ENCODE measurements around the gene CHFR. TPM values are rescaled to one million over a fixed set of nuclear protein-coding genes. Genes with fewer than 3 reads are reported as not detected.
A peak's percentile ranks its signal among the peaks of the same experiment; 100 is the strongest.
"Not testable (repeated sequence)": the region's sequence is repeated elsewhere in the genome, so short reads cannot be mapped to it uniquely, and the experiment has no call there.

CHFR gene
- total RNA-seq, 1 donor from 2014 or later = 36.8 TPM

DNA sequence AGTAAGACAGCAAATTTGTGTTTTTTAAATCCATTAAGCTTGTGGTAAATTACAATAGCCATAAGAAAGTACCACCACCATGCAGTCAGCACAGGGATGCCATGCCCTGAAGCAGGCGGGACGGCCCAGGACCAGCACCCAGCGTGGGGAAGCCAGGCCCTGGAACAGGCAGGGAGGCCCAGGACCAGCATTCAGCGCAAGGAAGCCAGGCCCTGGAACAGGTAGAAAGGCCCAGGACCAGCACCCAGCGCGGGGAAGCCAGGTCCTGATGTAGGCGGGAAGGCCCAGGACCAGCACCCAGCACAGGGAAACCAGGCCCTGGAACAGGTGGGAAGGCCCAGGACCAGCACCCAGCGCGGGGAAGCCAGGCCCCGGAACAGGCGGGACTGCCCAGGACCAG, 13.2 kb downstream of the CHFR start:
- DNase-seq (ENCODE audit: low read depth) = no peak

DNA sequence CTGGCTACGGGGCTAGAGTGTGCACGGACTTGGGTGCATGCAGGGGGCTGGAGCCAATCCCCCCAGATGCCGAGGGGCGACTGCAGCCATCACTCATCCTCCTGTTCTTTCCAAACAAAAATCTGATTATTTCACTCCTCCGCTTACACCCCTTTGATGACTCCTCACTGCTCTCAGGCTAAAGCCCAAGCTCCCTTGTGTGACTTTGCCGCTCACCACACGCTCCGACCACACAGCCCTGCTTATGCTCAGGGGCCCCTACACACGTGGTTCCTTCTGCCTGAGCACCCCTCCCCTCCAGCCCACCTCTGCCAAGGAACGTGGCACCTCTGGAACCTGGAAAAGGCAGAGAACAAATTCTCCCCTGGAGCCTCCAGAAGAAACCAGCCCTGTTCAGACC, 13.7 kb downstream of the CHFR start:
- no peak for DNase-seq (ENCODE audit: low read depth)

- no peak for DNase-seq (ENCODE audit: low read depth)
Measured at GRCh38 chr12:132872975-132873421, 14.4 kb downstream of the CHFR start.

DNA sequence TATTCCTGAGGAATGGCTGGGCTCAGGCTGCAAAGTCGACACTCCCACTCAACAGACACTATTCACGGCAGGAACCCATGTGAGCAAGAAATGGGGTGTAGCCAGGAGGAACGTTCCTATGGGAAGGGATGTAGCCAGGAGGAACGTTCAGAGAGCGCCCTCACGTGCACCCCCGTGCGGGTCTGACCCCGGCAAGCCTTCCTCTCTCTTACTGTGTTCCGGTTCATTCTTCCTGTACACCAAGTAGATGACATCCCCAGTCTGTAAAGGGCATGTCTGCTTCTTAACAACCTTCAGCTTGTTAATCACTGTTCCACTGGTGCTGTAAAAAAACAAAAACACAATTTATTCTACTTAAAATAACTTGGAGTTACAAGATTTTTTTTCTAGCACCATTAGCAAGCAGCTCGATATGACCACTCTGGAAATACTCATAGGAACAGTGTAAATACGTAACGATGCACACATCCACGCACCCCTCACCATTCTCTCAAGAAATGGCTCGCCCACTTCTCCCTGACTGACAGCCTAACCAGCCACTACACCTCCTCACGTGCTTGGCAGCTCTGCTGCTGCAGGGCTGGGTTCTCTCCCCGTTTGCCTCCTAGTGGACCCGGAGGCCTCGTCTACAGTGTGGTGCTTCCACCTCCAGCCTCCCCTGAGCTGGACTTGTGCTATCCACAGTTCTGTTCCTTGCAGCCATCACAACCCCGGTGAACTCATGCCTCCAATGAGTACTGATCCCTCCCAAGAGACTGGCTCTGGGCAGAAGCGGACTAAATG, 15.1 kb downstream of the CHFR start:
- DNase-seq (ENCODE audit: low read depth) = no peak

DNA sequence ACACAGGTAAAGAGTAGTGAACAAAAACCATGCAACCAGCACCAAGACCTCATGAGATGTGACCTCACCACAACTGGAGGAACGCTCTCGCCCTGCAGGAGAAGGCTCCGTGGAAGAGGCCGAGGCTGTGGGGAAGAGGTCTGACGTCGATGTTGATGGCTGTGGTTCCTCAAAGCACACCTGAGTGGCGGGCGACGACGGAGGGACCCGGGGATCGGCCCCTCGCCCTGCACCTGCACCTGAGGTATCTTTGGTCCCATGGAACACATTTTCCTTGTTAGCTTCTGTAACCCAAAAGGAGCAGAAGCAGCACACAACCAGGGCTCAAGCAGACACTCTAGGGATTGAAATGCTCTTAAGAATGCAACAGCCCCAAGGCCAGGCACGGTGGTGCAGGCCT, 17.9 kb downstream of the CHFR start:
- DNase-seq (ENCODE audit: low read depth) = no peak

GRCh38 chr12:132866251-132866828, 21.1 kb downstream of the CHFR start:
- peak; percentile 66 for DNase-seq (ENCODE audit: low read depth)

DNA sequence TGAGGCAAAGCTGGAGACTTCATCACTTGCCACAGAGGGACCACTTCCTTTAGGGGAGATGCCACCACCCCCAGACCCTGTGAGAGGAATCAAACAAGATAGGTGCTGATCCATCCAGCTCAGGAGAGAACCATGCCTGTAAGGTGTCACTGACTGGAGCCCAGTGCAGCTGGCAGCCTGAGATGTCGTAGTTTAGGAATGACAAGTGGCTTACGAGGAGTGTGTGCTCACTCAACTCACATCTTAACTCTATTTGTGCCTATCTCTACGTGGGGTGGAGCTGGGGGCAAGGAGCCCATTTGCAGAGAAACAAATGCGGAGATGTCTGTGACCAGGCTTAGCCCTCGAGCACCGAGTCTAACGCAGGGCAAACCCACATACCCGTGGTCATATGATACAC, 25.8 kb downstream of the CHFR start:
- DNase-seq (ENCODE audit: low read depth) = no peak

DNA sequence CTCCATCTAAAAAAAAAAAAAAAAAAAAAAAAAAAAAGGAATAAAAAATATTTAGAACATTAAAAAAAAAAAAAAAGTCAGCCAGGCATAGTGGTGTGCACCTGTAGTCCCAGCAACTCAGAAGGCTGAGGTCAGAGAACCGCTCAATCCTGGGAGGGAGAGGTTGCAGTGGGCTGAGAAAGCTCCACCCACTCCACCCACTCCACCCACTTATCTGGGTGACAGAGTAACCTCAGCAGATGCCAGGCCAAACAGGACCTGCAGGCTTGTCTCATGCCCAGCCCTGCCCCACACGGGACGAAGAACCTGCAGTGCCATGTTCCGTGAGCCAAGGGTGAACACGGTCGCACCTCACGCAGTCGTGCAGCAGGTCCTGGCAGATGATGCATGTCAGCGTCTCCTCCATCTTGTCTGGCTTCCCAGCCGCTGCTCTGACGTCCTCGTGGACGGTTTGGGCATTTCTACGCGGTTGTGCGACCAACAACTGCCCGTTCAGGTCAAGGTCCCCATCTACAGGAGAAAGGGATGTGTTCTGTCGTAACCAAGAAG, 28.6 kb downstream of the CHFR start:
- DNase-seq (ENCODE audit: low read depth) = no peak

DNA sequence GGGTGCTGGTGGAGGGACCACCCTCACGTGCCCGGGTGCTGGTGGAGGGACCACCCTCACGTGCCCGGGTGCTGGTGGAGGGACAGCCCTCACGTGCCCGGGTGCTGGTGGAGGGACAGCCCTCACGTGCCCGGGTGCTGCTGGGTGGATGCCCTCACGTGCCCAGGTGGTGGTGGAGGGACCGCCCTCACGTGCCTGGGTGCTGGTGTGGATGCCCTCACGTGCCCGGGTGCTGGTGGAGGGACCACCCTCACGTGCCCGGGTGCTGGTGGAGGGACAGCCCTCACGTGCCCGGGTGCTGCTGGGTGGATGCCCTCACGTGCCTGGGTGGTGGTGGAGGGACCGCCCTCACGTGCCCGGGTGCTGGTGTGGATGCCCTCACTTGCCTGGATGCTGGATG, 30.4 kb downstream of the CHFR start:
- DNase-seq (ENCODE audit: low read depth) = not testable (repeated sequence)

GRCh38 chr12:132856581-132856980, 30.8 kb downstream of the CHFR start:
- DNase-seq (ENCODE audit: low read depth) = no peak

DNA sequence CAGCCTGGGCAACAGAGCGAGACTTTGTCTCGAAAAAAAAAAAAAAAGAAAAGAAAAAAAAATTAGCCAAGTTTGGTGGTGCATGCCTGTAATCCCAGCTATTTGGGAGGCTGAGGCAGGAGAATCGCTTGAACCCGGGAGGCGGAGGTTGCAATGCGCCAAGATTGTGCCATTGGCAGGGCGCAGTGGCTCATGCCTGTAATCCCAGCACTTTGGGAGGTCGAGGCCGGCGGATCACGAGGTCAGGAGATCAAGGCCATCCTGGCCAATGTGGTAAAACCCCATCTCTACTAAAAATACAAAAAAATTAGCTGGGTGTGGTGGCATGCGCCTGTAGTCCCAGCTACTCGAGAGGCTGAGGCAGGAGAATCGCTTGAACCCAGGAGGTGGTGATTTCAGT, 32.2 kb downstream of the CHFR start:
- DNase-seq (ENCODE audit: low read depth) = not testable (repeated sequence)

GRCh38 chr12:132853285-132854092, 33.9 kb downstream of the CHFR start:
- DNase-seq (ENCODE audit: low read depth) = no peak

- no peak for DNase-seq (ENCODE audit: low read depth)
Measured at GRCh38 chr12:132852496-132852895, 34.9 kb downstream of the CHFR start.

GRCh38 chr12:132851465-132851864, 35.9 kb downstream of the CHFR start:
- no peak for DNase-seq (ENCODE audit: low read depth)

GRCh38 chr12:132850291-132850690, 37.1 kb downstream of the CHFR start:
- DNase-seq (ENCODE audit: low read depth) = no peak

DNA sequence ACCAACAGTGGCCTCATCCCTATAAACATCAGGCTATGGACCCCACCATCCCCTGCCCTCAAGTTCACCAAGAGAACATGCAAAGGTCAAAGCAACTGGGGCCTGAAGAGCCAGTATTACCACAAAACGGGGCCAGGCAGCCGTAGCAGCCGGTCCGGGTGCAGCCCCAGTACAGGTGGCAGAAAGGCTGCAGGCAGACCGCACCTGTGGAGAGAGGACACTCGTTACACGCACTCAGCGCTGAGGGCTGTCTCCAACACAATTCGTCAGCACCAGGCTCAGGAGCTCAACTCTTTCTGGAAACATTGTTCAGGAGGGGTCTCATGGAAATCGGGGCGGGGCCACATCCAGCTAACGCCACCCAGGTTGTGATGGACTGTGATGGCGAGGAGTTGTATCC, 38.9 kb downstream of the CHFR start:
- no peak for DNase-seq (ENCODE audit: low read depth)

GRCh38 chr12:132847363-132848356, 39.7 kb downstream of the CHFR start:
- DNase-seq (ENCODE audit: low read depth) = no peak

DNA sequence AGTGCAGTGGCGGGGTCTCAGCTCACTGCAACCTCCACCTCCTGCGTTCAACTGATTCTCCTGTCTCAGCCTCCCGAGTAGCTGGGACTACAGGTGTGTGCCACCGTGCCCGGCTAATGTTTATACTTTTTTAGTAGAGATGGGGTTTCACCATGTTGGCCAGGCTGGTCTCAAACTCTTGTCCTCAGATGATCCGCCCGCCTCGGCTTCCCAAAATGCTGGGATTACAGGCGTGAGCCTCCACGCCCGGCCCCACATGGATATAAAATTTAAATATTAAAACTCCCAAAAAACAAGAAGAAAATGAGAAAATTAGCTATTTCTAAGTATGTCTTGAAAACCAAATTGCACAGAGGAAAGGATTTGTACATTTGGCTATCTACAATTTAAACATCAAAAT, 42.7 kb downstream of the CHFR start:
- not testable (repeated sequence) for DNase-seq (ENCODE audit: low read depth)

DNA sequence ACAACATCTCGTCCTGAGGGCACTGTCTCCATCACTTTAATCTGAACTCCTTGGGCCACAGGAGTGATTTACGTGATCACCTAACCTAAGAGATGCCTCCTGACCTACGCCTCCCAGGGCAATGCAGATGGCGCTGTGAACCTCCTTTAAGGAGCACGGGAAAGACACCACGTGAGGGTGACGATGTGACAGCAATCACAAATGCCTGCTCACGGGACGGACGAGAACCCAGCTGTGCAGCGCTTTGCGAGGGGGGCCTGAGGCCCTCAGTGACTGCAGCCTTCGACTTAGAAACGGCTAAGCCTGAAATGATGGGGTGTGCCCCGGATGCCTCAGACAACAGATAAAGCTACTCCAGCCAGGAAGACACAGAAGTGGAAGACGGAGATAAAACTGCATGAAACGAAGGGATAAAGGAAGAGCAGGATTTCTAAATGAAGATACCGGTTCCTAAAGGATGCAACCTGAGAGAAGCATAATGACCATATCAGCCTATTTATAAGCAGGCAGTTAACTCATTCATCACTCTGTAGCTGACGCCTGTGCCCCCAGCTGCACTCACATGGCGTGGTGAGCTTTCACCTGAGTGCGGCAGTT, 44.9 kb downstream of the CHFR start:
- DNase-seq (ENCODE audit: low read depth) = no peak

- no peak for DNase-seq (ENCODE audit: low read depth)
Measured at GRCh38 chr12:132841151-132841550, 46.3 kb downstream of the CHFR start.

DNA sequence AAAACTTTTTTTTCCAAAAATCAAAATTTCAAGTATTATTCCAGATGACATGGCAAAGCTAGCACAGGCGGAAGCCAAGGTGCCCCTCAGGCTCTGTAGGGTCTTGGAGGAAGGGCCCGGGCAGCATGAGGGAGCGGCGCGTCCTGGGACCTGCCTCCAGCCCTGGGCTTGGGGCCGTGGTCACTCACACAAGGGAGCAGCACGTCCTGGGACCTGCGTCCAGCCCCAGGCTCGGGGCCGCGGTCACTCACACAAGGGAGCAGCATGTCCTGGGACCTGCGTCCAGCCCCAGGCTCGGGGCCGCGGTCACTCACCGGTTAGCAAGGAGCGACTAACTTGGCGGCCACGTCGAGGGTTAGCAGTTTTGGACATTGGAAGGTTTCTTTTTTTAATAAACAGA, 46.9 kb downstream of the CHFR start:
- no peak for DNase-seq (ENCODE audit: low read depth)

Measured in renal cortical epithelial cell (primary cell).